CD4-positive, CD25-positive, alpha-beta regulatory T cell (primary cell): Measurements from ENCODE around the gene SHB. TPM values are rescaled to one million over a fixed set of nuclear protein-coding genes. Genes with fewer than 3 reads are reported as not detected.

Experiments
- ATAC-seq, 2 donors: fragments of 150-1000 bp; cut with Tn5 transposase; one replicate each; pipeline ENCODE4 v1.10.0; 2021; ENCODE audit warnings: low read depth in 2 of 2, moderate number of reproducible peaks in 2 of 2, moderate library complexity in 1 of 2
- DNase-seq, 3 donors: peaks; one replicate each; pipeline versions ENCODE4 v3.0.0 to v3.0.0-alpha.2; 2012 to 2022; ENCODE audit warnings: mixed read lengths in 1 of 3
- H3K27ac ChIP-seq: one replicate; pipeline ENCODE4 v1.7.0; 2013; ENCODE audit warnings: mild to moderate bottlenecking, low read length; ENCODE audit not compliant: insufficient read depth, poor library complexity, severe bottlenecking
- H3K27me3 ChIP-seq: one replicate; pipeline ENCODE4 v1.7.0; 2013; ENCODE audit warnings: low read length; ENCODE audit not compliant: control insufficient read depth, insufficient read depth
- H3K36me3 ChIP-seq: one replicate; pipeline ENCODE4 v1.7.0; 2013; ENCODE audit warnings: mild to moderate bottlenecking, low read length, moderate library complexity; ENCODE audit not compliant: control insufficient read depth, insufficient read depth
- H3K4me1 ChIP-seq: 2 replicates; pipeline ENCODE4 v1.7.0; 2013; ENCODE audit warnings: mild to moderate bottlenecking, low read length; ENCODE audit not compliant: insufficient read depth, control insufficient read depth, poor library complexity, severe bottlenecking
- H3K4me3 ChIP-seq: one replicate; pipeline ENCODE4 v1.7.0; 2013; ENCODE audit warnings: low read depth, mild to moderate bottlenecking, low read length, moderate library complexity
- H3K9me3 ChIP-seq, 2 experiments: 1 replicate in 1 of 2; 2 replicates in 1 of 2; pipeline ENCODE4 v1.7.0; 2013; ENCODE audit warnings: low read length in 2 of 2, mild to moderate bottlenecking in 1 of 2, moderate library complexity in 1 of 2; ENCODE audit not compliant: control insufficient read depth in 2 of 2
- H3K27ac Mint-ChIP-seq, 3 donors: one replicate each; pipeline ENCODE4 v1.8.0; 2020 to 2022; ENCODE audit warnings: mild to moderate bottlenecking in 3 of 3, mixed read lengths in 3 of 3, moderate library complexity in 2 of 3
- H3K27me3 Mint-ChIP-seq: one replicate; pipeline ENCODE4 v1.8.0; 2022; ENCODE audit warnings: mild to moderate bottlenecking, mixed read lengths
- H3K36me3 Mint-ChIP-seq: one replicate; pipeline ENCODE4 v1.8.0; 2020; ENCODE audit warnings: mixed read lengths
- H3K4me1 Mint-ChIP-seq, 4 donors: one replicate each; pipeline ENCODE4 v1.8.0; 2020 to 2022; ENCODE audit warnings: mixed read lengths in 4 of 4, mild to moderate bottlenecking in 1 of 4
- H3K4me3 Mint-ChIP-seq, 4 donors: one replicate each; pipeline ENCODE4 v1.8.0; 2020 to 2022; ENCODE audit warnings: mild to moderate bottlenecking in 4 of 4, mixed read lengths in 4 of 4, moderate library complexity in 3 of 4
- H3K9me3 Mint-ChIP-seq, 7 donors: one replicate each; pipeline ENCODE4 v1.8.0; 2020 to 2022; ENCODE audit warnings: mixed read lengths in 7 of 7, mild to moderate bottlenecking in 3 of 7, moderate library complexity in 2 of 7
- polyA plus RNA-seq, 4 donors: library from polyadenylated mRNA; unstranded; fragments of 300-500 nt; fragmentation: Illumina TruSeq; gene quantifications; one replicate each; pipeline ENCODE4 v1.2.3, GENCODE V29; 2021
- total RNA-seq: library from RNA; stranded (reverse); gene quantifications from one replicate; pipeline ENCODE4 v1.2.3, GENCODE V29; 2022

Gene SHB
- total and polyA plus RNA-seq, 5 donors from 2014 or later, result 0.27 to 0.69 TPM; not detected in 3

DNA sequence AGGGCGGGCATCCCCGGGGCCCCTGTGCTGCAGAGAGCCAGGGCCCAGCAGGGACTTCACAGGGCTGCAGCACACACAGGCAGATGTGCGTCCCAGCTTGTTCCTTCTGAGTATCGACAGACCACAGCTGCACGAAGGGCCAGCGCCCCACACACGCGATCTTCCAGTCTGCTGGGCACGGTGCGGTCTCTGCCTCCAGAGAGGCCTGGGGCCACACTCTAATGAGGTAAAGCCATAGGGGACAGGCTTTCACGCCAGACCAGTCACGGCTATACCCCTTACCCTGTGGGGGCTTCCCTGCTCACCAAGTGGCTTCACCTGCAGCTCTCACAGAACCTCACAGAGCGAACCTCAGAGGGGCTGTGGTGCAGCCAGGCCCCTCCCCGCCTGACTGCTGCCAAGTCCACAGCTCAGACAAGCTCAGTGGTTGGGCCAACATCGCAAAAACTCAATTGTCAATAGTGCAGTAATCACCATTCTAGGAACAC lies 82.2 kb downstream of the SHB start:
- Histone ChIP-seq H3K4me3 (no peak overlapping the region), H3K36me3 (no peaks in the 10 kb centered on the region), H3K9me3 (no peaks in the 10 kb centered on the region), H3K27ac (no peak overlapping the region), H3K4me1 (no peaks in the 10 kb centered on the region), H3K27me3 (no peaks in the 10 kb centered on the region)
- H3K27ac Mint-ChIP-seq, result no peak overlapping the region
- no peaks in the 10 kb centered on the region for H3K27me3 Mint-ChIP-seq
- ATAC-seq (no peak), DNase-seq (no peak)
- H3K4me1 Mint-ChIP-seq, result no peaks in the 10 kb centered on the region
- H3K36me3 Mint-ChIP-seq, result no peaks in the 10 kb centered on the region
- peaks cover 0 to 1% (median 0%) of the 10 kb centered on the region in 7 donors for H3K9me3 Mint-ChIP-seq
- H3K4me3 Mint-ChIP-seq, result no peak overlapping the region

DNA sequence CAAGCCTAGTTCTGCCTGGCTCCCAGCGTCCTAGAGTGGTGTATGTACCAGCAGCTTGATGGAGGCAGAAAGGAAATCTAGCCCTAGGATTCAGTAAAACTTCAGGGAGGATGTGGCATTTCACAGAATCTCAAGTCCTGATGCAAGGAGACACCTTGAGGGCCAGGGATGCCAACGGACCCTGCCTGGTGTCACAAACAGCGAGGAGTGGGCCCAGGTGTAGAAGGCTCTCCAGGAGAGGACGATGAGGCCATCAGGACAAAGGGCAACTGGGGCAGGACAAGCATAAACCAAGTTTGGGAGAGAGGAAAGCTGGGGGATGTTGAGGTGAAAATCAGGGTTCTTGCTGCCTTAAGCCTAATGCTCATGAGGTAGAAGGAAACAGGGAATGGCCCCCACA lies 83.0 kb downstream of the SHB start:
- H3K36me3 Mint-ChIP-seq, result no peaks in the 10 kb centered on the region
- H3K4me3 ChIP-seq, result no peak overlapping the region
- H3K9me3 Mint-ChIP-seq, result peaks cover 0 to 1% (median 0%) of the 10 kb centered on the region in 7 donors
- H3K9me3 ChIP-seq, result no peaks in the 10 kb centered on the region
- no peaks in the 10 kb centered on the region for H3K27me3 ChIP-seq
- H3K27ac ChIP-seq, result no peak overlapping the region
- no peaks in the 10 kb centered on the region for H3K27me3 Mint-ChIP-seq
- DNase-seq (peak in 1 of 3 donors; percentile 19), ATAC-seq (no peak)
- H3K4me3 Mint-ChIP-seq, result no peak overlapping the region
- no peak overlapping the region for H3K27ac Mint-ChIP-seq
- H3K36me3 ChIP-seq, result no peaks in the 10 kb centered on the region
- H3K4me1 Mint-ChIP-seq, result no peaks in the 10 kb centered on the region
- H3K4me1 ChIP-seq, result no peaks in the 10 kb centered on the region

DNA sequence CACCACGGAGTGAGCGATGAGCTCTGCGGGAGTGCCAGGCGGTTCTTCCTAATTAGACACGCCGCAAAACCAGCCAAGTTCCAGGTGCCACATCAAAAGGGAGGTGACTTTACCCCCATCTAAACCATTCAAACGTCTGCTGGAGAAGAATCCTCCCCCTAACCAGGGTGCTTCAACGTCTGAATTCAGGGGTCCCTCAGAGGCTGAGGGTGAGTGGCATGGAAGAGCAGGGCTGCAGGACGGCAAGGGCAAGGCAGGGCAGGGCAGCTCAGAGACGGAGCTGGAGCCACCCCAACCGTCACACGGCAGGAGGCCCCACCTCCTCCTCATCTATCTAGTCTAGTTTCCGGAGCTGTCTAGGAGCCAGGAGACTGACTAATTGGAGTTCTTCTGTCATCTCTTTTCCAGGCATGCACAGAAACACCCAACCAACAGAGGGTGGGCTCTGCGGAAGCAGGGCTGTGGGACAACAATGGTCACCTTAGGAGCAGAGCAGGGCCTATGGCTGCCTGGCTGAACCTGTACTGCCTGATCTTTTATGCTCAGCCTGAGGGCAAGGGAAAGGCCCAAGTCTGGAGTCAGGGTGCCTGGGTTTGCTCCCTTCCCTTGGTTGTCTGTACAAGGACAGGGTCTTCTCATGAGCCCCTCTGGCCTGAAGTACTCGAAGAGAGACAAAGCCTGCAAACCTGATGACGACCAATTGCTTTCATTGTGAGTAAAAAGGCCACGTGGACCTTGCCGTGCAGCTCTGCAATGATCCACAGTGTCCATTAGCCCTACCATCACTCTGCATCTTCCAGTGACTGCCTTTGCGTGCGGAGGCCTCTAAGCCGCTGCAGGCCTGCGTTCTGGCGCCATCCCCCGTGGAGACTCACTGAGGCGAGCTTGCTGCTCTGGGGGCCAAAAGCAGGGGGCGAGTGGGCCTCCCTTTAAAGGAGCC lies 84.1 kb downstream of the SHB start:
- no peak overlapping the region for H3K4me3 ChIP-seq
- no peaks in the 10 kb centered on the region for H3K36me3 Mint-ChIP-seq
- peaks cover 0 to 1% (median 0%) of the 10 kb centered on the region in 7 donors for H3K9me3 Mint-ChIP-seq
- no peaks in the 10 kb centered on the region for H3K27me3 ChIP-seq
- no peak overlapping the region for H3K4me3 Mint-ChIP-seq
- ATAC-seq (no peak), DNase-seq (peak in 1 of 3 donors; percentile 49)
- H3K4me1 ChIP-seq, result no peaks in the 10 kb centered on the region
- H3K36me3 ChIP-seq, result no peaks in the 10 kb centered on the region
- H3K4me1 Mint-ChIP-seq, result no peaks in the 10 kb centered on the region
- no peaks in the 10 kb centered on the region for H3K27me3 Mint-ChIP-seq
- H3K9me3 ChIP-seq, result no peaks in the 10 kb centered on the region
- no peak overlapping the region for H3K27ac Mint-ChIP-seq
- H3K27ac ChIP-seq, result no peak overlapping the region

DNA sequence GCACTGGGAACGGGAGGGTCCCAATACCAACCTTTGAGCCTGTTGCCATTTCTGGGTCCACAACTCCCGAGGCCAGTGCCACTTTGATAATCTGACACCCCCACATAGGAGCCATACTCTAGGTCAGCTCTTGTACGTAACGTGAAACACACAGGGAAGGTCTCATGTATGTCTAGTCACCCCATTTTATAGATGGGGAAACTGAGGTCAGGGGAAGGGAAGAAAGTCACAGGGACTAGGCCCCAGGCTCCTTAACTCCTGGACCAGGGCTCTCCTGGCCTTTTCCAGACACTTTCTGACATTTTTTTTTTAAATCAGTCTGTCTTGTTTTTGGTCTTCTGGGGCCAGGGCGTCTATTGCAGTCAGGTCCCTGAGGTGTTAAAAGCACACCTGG lies 84.8 kb downstream of the SHB start:
- no peaks in the 10 kb centered on the region for H3K4me1 Mint-ChIP-seq
- no peaks in the 10 kb centered on the region for H3K36me3 Mint-ChIP-seq
- no peak overlapping the region for H3K27ac Mint-ChIP-seq
- peaks cover 0 to 1% (median 0%) of the 10 kb centered on the region in 7 donors for H3K9me3 Mint-ChIP-seq
- H3K4me3 Mint-ChIP-seq, result no peak overlapping the region
- no peak overlapping the region for H3K27ac ChIP-seq
- ATAC-seq, result no peak
- no peaks in the 10 kb centered on the region for H3K9me3 ChIP-seq
- no peaks in the 10 kb centered on the region for H3K4me1 ChIP-seq
- H3K4me3 ChIP-seq, result no peak overlapping the region
- H3K27me3 Mint-ChIP-seq, result no peaks in the 10 kb centered on the region
- H3K27me3 ChIP-seq, result no peaks in the 10 kb centered on the region
- DNase-seq, result no peak
- no peaks in the 10 kb centered on the region for H3K36me3 ChIP-seq

DNA sequence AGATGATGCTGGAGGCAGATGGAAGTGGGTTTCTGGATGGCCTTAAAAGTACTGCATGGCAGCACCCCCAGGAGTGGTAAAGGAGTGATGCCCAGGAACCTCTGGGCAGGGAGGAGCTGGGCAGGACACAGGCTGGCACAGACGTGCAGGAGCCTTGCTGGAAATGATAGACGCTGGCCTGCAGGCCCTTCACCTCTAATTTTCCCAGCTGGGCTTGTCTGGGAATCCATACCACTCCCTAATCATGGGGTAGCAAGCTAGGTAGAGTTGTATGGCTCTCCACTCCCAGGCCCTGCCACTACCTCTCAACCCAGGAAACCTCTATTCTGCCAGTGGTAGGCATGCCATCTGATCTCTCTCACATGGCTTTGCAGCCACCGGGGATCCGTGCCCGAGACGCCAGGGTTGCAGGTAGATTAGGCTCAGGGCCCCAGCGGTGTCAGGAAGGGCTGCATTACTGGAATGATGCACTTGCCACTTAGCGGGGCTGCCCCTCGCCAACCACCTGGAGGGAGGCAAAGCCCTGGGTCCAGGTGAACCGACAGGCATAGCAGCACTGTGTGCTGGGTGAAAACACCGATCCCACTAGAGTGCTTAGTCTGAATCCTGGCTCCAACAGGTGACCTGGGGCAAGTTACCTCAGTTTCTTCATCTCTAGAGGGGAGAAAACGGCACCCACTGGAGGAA lies 85.5 kb downstream of the SHB start:
- no peak overlapping the region for H3K27ac Mint-ChIP-seq
- Histone ChIP-seq H3K4me3 (no peak overlapping the region), H3K36me3 (no peaks in the 10 kb centered on the region), H3K27me3 (no peaks in the 10 kb centered on the region), H3K9me3 (no peaks in the 10 kb centered on the region), H3K27ac (no peak overlapping the region), H3K4me1 (no peaks in the 10 kb centered on the region)
- no peak for ATAC-seq
- H3K4me3 Mint-ChIP-seq, result no peak overlapping the region
- no peaks in the 10 kb centered on the region for H3K36me3 Mint-ChIP-seq
- H3K4me1 Mint-ChIP-seq, result no peaks in the 10 kb centered on the region
- no peaks in the 10 kb centered on the region for H3K9me3 Mint-ChIP-seq
- DNase-seq, result no peak
- no peaks in the 10 kb centered on the region for H3K27me3 Mint-ChIP-seq

DNA sequence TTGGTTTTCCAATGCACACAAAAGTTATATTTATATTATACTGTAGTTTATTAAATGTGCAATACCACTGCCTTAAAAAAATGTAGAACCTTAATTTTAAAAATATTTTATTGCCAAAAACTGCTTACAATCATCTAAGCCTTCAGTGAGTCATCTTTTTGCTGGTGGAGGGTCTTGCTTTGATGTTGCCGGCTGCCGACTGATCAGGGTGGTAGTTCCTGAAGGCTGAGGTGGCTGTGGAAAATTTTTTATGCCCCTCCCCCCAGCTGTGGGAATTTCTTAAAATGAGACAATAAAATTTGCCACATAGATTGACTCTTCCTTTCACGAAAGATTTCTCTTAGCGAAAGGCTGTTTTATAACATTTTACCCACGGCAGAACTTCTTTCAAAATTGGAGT lies 89.2 kb downstream of the SHB start:
- no peak overlapping the region for H3K27ac Mint-ChIP-seq
- peaks cover 2% of the 10 kb centered on the region for H3K27me3 Mint-ChIP-seq
- H3K36me3 ChIP-seq, result no peaks in the 10 kb centered on the region
- no peaks in the 10 kb centered on the region for H3K27me3 ChIP-seq
- H3K4me1 Mint-ChIP-seq, result no peaks in the 10 kb centered on the region
- no peaks in the 10 kb centered on the region for H3K36me3 Mint-ChIP-seq
- no peaks in the 10 kb centered on the region for H3K9me3 Mint-ChIP-seq
- DNase-seq, result no peak
- ATAC-seq, result no peak
- no peak overlapping the region for H3K27ac ChIP-seq
- H3K4me3 ChIP-seq, result no peak overlapping the region
- no peaks in the 10 kb centered on the region for H3K9me3 ChIP-seq
- no peak overlapping the region for H3K4me3 Mint-ChIP-seq
- H3K4me1 ChIP-seq, result no peaks in the 10 kb centered on the region

DNA sequence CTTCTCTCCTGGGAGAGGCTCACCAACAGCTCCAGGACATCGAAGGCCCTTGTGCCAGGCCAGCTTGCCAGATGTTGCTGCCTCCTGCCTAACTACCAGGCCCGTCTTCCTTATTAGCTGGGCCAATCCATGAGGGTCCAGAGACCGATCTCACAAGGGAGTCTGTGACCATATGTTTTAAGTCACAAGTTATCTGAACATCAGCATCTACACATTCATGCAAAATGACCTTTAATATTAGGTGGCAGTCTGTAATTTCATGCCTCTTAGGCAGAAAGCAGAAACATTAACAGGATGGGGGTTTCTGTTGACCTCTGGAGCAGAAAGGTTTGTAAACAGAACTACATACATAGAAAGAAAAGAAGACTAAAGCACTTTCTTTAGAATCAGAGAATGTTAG lies 90.0 kb downstream of the SHB start:
- no peak overlapping the region for H3K4me3 ChIP-seq
- no peak overlapping the region for H3K27ac ChIP-seq
- no peak overlapping the region for H3K4me3 Mint-ChIP-seq
- H3K9me3 ChIP-seq, result no peaks in the 10 kb centered on the region
- H3K27ac Mint-ChIP-seq, result no peak overlapping the region
- no peaks in the 10 kb centered on the region for H3K4me1 Mint-ChIP-seq
- H3K36me3 Mint-ChIP-seq, result no peaks in the 10 kb centered on the region
- ATAC-seq (no peak), DNase-seq (no peak)
- no peaks in the 10 kb centered on the region for H3K36me3 ChIP-seq
- H3K4me1 ChIP-seq, result no peaks in the 10 kb centered on the region
- H3K27me3 ChIP-seq, result no peaks in the 10 kb centered on the region
- H3K27me3 Mint-ChIP-seq, result peaks cover 4% of the 10 kb centered on the region
- no peaks in the 10 kb centered on the region for H3K9me3 Mint-ChIP-seq
